Measurements from ENCODE around the gene PDCD6IP. TPM values are rescaled to one million over a fixed set of nuclear protein-coding genes. Genes with fewer than 3 reads are reported as not detected.

Gene PDCD6IP
- polyA plus RNA-seq, 10 donors, result 84.1 to 147 (median 111) TPM

Other genes with a start within 250 kb of the PDCD6IP start
- gene CLASP2, start 80.4 kb upstream of the PDCD6IP start, polyA plus RNA-seq (ENCODE audit: insufficient read length in 10 of 10), result 10 to 100 TPM; 33.9 to 60.8 (median 46.3) TPM